GM12878 (cell line): ENCODE measurements around the gene PGAP6. TPM values are rescaled to one million over a fixed set of nuclear protein-coding genes. Genes with fewer than 3 reads are reported as not detected.

Experiments
- ATAC-seq: fragments of 200-7000 bp; cut with Tn5 transposase; 3 replicates; pipeline ENCODE4 v1.9.1; 2020; ENCODE audit warnings: mild to moderate bottlenecking, moderate library complexity
- BruUV-seq: library from RNA; stranded (reverse); fragments of 400-500 nt; replicated peaks from 2 replicates; lab custom pipeline; 2021; lab: Mats Ljungman, UMichigan
- CTCF ChIA-PET: fragments of 300-600 bp; sonication (Branson Sonifier 250); formaldehyde crosslinking; extraction: SDS; loops from one replicate; lab custom pipeline; 2021; ENCODE audit warnings: inconsistent platforms; lab: Yijun Ruan, JAX
- POLR2A ChIA-PET: fragments of 350-600 bp; formaldehyde crosslinking; extraction: SDS; loops from one replicate; lab custom pipeline; 2021; ENCODE audit warnings: inconsistent platforms; lab: Charles Lee
- RAD21 ChIA-PET: fragments of 300-600 bp; sonication (Branson Sonifier 250); formaldehyde crosslinking; loops from one replicate; lab custom pipeline; 2023; ENCODE audit warnings: antibody characterized with exemption; ENCODE audit not compliant: unreplicated experiment; lab: Charles Lee
- SMC1A ChIA-PET: fragments of 300-600 bp; sonication (Branson Sonifier 250); formaldehyde crosslinking; loops from one replicate; lab custom pipeline; 2023; ENCODE audit not compliant: unreplicated experiment, uncharacterized antibody; lab: Charles Lee
- DNase-seq: peaks from one replicate; pipeline ENCODE4 v3.0.0-alpha.2; 2011; ENCODE audit warnings: low read depth, low spot score
- FAIRE-seq: peaks from 3 replicates; lab custom pipeline; 2011; peaks lifted over from hg19 to GRCh38; lab: Jason Lieb, UNC
- H2AFZ ChIP-seq: 2 replicates; pipeline ENCODE4 v1.6.0; 2011; ENCODE audit warnings: low read depth, low read length, control low read depth; ENCODE audit not compliant: control insufficient read depth
- H3K27ac ChIP-seq: 2 replicates; pipeline ENCODE4 v1.5.1; 2011; ENCODE audit warnings: control low read depth; ENCODE audit not compliant: control insufficient read depth, insufficient read depth
- H3K27me3 ChIP-seq, 2 experiments: replicated peaks in 1 of 2; 2 replicates each; pipeline versions ENCODE4 v1.6.0 to v1.6.1; 2011; ENCODE audit warnings: low read length in 1 of 2; ENCODE audit not compliant: control insufficient read depth in 2 of 2, insufficient read depth in 2 of 2
- H3K36me3 ChIP-seq, 2 experiments: 2 replicates each; pipeline ENCODE4 v1.5.1; 2011; ENCODE audit warnings: low read length in 1 of 2; ENCODE audit not compliant: control insufficient read depth in 2 of 2, insufficient read depth in 2 of 2
- H3K4me1 ChIP-seq: 2 replicates; pipeline ENCODE4 v1.6.1; 2011; ENCODE audit warnings: mild to moderate bottlenecking, low read length, moderate library complexity, mixed read lengths; ENCODE audit not compliant: control insufficient read depth, insufficient read depth
- H3K4me2 ChIP-seq: 2 replicates; pipeline ENCODE4 v1.6.0; 2011; ENCODE audit warnings: control low read depth; ENCODE audit not compliant: control insufficient read depth, insufficient read depth
- H3K4me3 ChIP-seq: fragments of 200-600 bp; sonication (generic); 2 replicates; pipeline ENCODE4 v1.5.1; 2016
- H3K79me2 ChIP-seq: 2 replicates; pipeline ENCODE4 v1.6.0; 2011; ENCODE audit warnings: low read length; ENCODE audit not compliant: control insufficient read depth, insufficient read depth
- H3K9ac ChIP-seq: 2 replicates; pipeline ENCODE4 v1.8.0; 2011; ENCODE audit warnings: low read length, control low read depth, mixed read lengths; ENCODE audit not compliant: control insufficient read depth, insufficient read depth
- H3K9me3 ChIP-seq: replicated peaks from 3 replicates; pipeline ENCODE4 v1.5.1; 2011; ENCODE audit warnings: mild to moderate bottlenecking, low read length; ENCODE audit not compliant: control insufficient read depth, insufficient read depth
- H4K20me1 ChIP-seq: 2 replicates; pipeline ENCODE4 v1.6.0; 2011; ENCODE audit not compliant: control insufficient read depth, insufficient read depth
- ATF2 ChIP-seq: IDR thresholded peaks from 2 replicates; pipeline ENCODE4 v1.6.1; 2012; ENCODE audit warnings: low read length, inconsistent platforms
- ATF3 ChIP-seq: IDR thresholded peaks from 2 replicates; pipeline ENCODE4 v1.6.1; 2011; ENCODE audit warnings: low read depth, mild to moderate bottlenecking, low read length, moderate library complexity, borderline replicate concordance; ENCODE audit errors: extremely low read depth
- ETV6 ChIP-seq, 2 experiments: fragments of 450-650 bp in 1 of 2; IDR thresholded peaks in 1 of 2; conservative IDR thresholded peaks in 1 of 2; 2 replicates each; pipeline ENCODE4 v1.6.1; 2014; ENCODE audit warnings: antibody characterized with exemption in 1 of 2, borderline replicate concordance in 1 of 2, low read depth in 1 of 2, mild to moderate bottlenecking in 1 of 2, moderate library complexity in 1 of 2
- GABPA ChIP-seq: IDR thresholded peaks from 2 replicates; pipeline ENCODE4 v1.6.1; 2014; ENCODE audit warnings: antibody characterized with exemption, low read depth, mild to moderate bottlenecking, inconsistent platforms
- MEF2B ChIP-seq: fragments of 450-650 bp; IDR thresholded peaks from 2 replicates; pipeline ENCODE4 v1.6.1; 2018; ENCODE audit warnings: mild to moderate bottlenecking, moderate library complexity; ENCODE audit not compliant: partially characterized antibody, poor library complexity, severe bottlenecking
- NFYA ChIP-seq: IDR thresholded peaks from 2 replicates; pipeline ENCODE4 v1.6.1; 2011; ENCODE audit warnings: low read depth, mild to moderate bottlenecking, low read length, improper control_type of control experiment, borderline replicate concordance
- NKRF ChIP-seq: fragments of 450-650 bp; conservative IDR thresholded peaks from 2 replicates; pipeline ENCODE4 v1.6.1; 2017; ENCODE audit warnings: mild to moderate bottlenecking, moderate library complexity
- PBX3 ChIP-seq: IDR thresholded peaks from 2 replicates; pipeline ENCODE4 v1.6.1; 2011; ENCODE audit warnings: mild to moderate bottlenecking, low read depth, low read length, moderate library complexity; ENCODE audit not compliant: insufficient replicate concordance
- PML ChIP-seq: IDR thresholded peaks from 2 replicates; pipeline ENCODE4 v1.6.1; 2012; ENCODE audit warnings: low read length, inconsistent platforms
- RAD21 ChIP-seq: IDR thresholded peaks from 2 replicates; pipeline ENCODE4 v1.6.1; 2011; ENCODE audit warnings: mild to moderate bottlenecking, low read depth, low read length, moderate library complexity; ENCODE audit not compliant: insufficient read depth
- RBBP5 ChIP-seq: fragments of 200-600 bp; sonication (generic); conservative IDR thresholded peaks from 2 replicates; pipeline ENCODE4 v1.6.1; 2016
- RELA ChIP-seq: fragments of 450-650 bp; IDR thresholded peaks from 2 replicates; pipeline ENCODE4 v1.8.0; 2014; ENCODE audit warnings: borderline replicate concordance; ENCODE audit not compliant: partially characterized antibody
- SMAD5 ChIP-seq: IDR thresholded peaks from 2 replicates; pipeline ENCODE4 v1.6.1; 2016; ENCODE audit warnings: antibody characterized with exemption, low read depth
- ZSCAN29 ChIP-seq: fragments of 450-650 bp; IDR thresholded peaks from 2 replicates; pipeline ENCODE4 v1.6.1; 2017; ENCODE audit warnings: mild to moderate bottlenecking, moderate library complexity
- WGBS: methylation state at CpG from one replicate; pipeline ENCODE4 v1.1.6; 2016; ENCODE audit warnings: low lambda C conversion rate; ENCODE audit not compliant: insufficient replicate concordance, insufficient coverage; ENCODE audit errors: missing lambda C conversion rate; 5-methylcytosine and 5-hydroxymethylcytosine counted together
- in situ Hi-C: fragments of 300-500 bp; cut with MboI; formaldehyde crosslinking; loops from 9 replicates; pipeline ENCODE4 v1.14.3; 2018; ENCODE audit warnings: mixed read lengths
- intact Hi-C: fragments of 100-400 bp; cut with micrococcal nuclease; formaldehyde crosslinking; loops from one replicate; pipeline ENCODE4 v1.14.2; 2022; ENCODE audit not compliant: unreplicated experiment
- polyA plus RNA-seq, 11 experiments: library from polyadenylated mRNA; depleted of rRNA in 4 of 11; unstranded in 6 of 11; stranded (reverse) in 5 of 11; fragments of >200 nt; fragmentation: Nextera tagmentation in 4 of 11; fragmentation: Illumina TruSeq in 1 of 11; extraction: Ambion mirVana in 4 of 11; extraction: Trizol in 1 of 11; gene quantifications; 1 replicate in 1 of 11; 2 replicates in 10 of 11; pipeline versions ENCODE4 v1.2.1 to v1.2.3, GENCODE V29; 2011 to 2016; ENCODE audit warnings: inconsistent platforms in 2 of 11, missing spikeins in 2 of 11, low read depth in 1 of 11
- total RNA-seq, 4 experiments: library from RNA; depleted of rRNA in 3 of 4; stranded (reverse); fragments of >200 nt in 3 of 4; fragmentation: Illumina TruSeq in 1 of 4; extraction: Trizol in 1 of 4; gene quantifications; 2 replicates each; pipeline versions ENCODE4 v1.2.1 to v1.2.3, GENCODE V29; 2013 to 2021

Gene PGAP6
- total and polyA plus RNA-seq, 10 of the 15 experiments (the other 5 are each of a cell fraction or from before 2014, with no cell fraction given), result 0.76 to 48.8 (median 18.4) TPM

GRCh38 chr16:427250-427649, 45.5 kb upstream of the PGAP6 start:
- in situ Hi-C loops (no loop called here), intact Hi-C loops (loop anchor here (1.0 kb wide), 1 partner anchor 23 kb away; no protein-coding TSS in a partner anchor)
- no peak for FAIRE-seq
- no peak overlapping the region for H2AFZ ChIP-seq
- no peak overlapping the region for H3K27ac ChIP-seq
- no peaks in the 10 kb centered on the region for H3K9me3 ChIP-seq
- ChIA-PET CTCF (interaction anchor here (0.6 kb wide), 1 partner anchor 19 kb away, joined by 3 read pairs; no protein-coding TSS in a partner anchor), POLR2A (no interaction called here), SMC1A (interaction anchor here (0.5 to 1.1 kb wide), 2 partner anchors 26 to 194 kb away, joined by 3 read pairs; partner anchors contain the start of gene DECR2), RAD21 (no interaction called here)
- 66% methylated on average over 10 of the region's 10 CpGs for WGBS
- no peaks in the 10 kb centered on the region for H3K36me3 ChIP-seq
- peaks cover 11% of the 10 kb centered on the region for H3K79me2 ChIP-seq
- TSS peak; percentile 76 for BruUV-seq
- peak overlapping the region; percentile 76 for H3K4me3 ChIP-seq
- TF ChIP-seq PBX3, result no peak
- no peak for TF ChIP-seq PML
- no peak for TF ChIP-seq RBBP5
- no peak for TF ChIP-seq MEF2B
- TF ChIP-seq NFYA, result no peak
- TF ChIP-seq ATF2, result no peak
- no peak for TF ChIP-seq NKRF
- no peak for TF ChIP-seq GABPA
- no peak for TF ChIP-seq SMAD5
- TF ChIP-seq ETV6 (conservative IDR thresholded peaks at IDR 0.05 in 1 of 2, IDR thresholded peaks at IDR 0.05 in 1 of 2; ENCODE audit: borderline replicate concordance in 1 of 2, low read depth in 1 of 2), result no peak
- no peak for TF ChIP-seq ATF3
- TF ChIP-seq ZSCAN29, result no peak
- no peak for TF ChIP-seq RELA
- TF ChIP-seq RAD21, result no peak
- H3K27me3 ChIP-seq, result peaks cover 0 to 3% of the 10 kb centered on the region in 2 experiments; a peak in 1 of 4 replicates
- DNase-seq, result no peak
- peak overlapping the region; percentile 36; the same call in 1 of the 2 replicates for H3K9ac ChIP-seq
- peak overlapping the region; percentile 91 for H3K4me2 ChIP-seq
- H3K4me1 ChIP-seq, result peaks cover 15% of the 10 kb centered on the region
- no peak for ATAC-seq
- H4K20me1 ChIP-seq, result no peaks in the 10 kb centered on the region
